Activated T-helper 1 cell treated with anti-CD3 and anti-CD28 coated beads, Interleukin-2, amount 50 U/mL, for 16 hours (primary cell): ENCODE data around the gene TSPOAP1.

Source experiments
- DNase-seq, 2 donors: peaks; one replicate each; pipeline ENCODE4 v3.0.0-alpha.2; 2020; ENCODE audit warnings: low read depth in 1 of 2, low spot score in 1 of 2

Gene TSPOAP1

GRCh38 chr17:58304750-58305486, 23.7 kb downstream of the TSPOAP1 start:
- DNase-seq = no peak

- DNase-seq = no peak
Measured at GRCh38 chr17:58303971-58304749, 24.4 kb downstream of the TSPOAP1 start.

- no peak for DNase-seq
Measured at GRCh38 chr17:58302919-58303585, 25.5 kb downstream of the TSPOAP1 start.

- DNase-seq = no peak
Measured at GRCh38 chr17:58302171-58302918, 26.2 kb downstream of the TSPOAP1 start.

GRCh38 chr17:58301504-58302150, 27.0 kb downstream of the TSPOAP1 start:
- no peak for DNase-seq

- DNase-seq = no peak
Measured at GRCh38 chr17:58300336-58300735, 28.3 kb downstream of the TSPOAP1 start.

- no peak for DNase-seq
Measured at GRCh38 chr17:58294034-58294433, 34.6 kb downstream of the TSPOAP1 start.

GRCh38 chr17:58291246-58291645, 37.3 kb downstream of the TSPOAP1 start:
- no peak for DNase-seq

GRCh38 chr17:58289869-58290268, 38.7 kb downstream of the TSPOAP1 start:
- no peak for DNase-seq

GRCh38 chr17:58285422-58285810, 43.2 kb downstream of the TSPOAP1 start:
- DNase-seq = no peak

- no peak for DNase-seq
Measured at GRCh38 chr17:58284613-58285421, 43.8 kb downstream of the TSPOAP1 start.

- no peak for DNase-seq
Measured at GRCh38 chr17:58283674-58284612, 44.7 kb downstream of the TSPOAP1 start.

- DNase-seq = no peak
Measured at GRCh38 chr17:58282442-58282841, 46.2 kb downstream of the TSPOAP1 start.

- DNase-seq = no peak
Measured at GRCh38 chr17:58281511-58282011, 47.0 kb downstream of the TSPOAP1 start.

- DNase-seq = no peak
Measured at GRCh38 chr17:58280480-58281217, 47.9 kb downstream of the TSPOAP1 start, which contains the start of gene MPO. Gene MPO (minus strand): TSS chr17:58280935. CDS start chr17:58280758, 177 bp downstream.

- no peak for DNase-seq
Measured at GRCh38 chr17:58279736-58280479, 48.7 kb downstream of the TSPOAP1 start.
